ENCODE measurements around the gene PPT2.
"Not testable (repeated sequence)": the region's sequence is repeated elsewhere in the genome, so short reads cannot be mapped to it uniquely, and the experiment has no call there.

Gene PPT2

DNA sequence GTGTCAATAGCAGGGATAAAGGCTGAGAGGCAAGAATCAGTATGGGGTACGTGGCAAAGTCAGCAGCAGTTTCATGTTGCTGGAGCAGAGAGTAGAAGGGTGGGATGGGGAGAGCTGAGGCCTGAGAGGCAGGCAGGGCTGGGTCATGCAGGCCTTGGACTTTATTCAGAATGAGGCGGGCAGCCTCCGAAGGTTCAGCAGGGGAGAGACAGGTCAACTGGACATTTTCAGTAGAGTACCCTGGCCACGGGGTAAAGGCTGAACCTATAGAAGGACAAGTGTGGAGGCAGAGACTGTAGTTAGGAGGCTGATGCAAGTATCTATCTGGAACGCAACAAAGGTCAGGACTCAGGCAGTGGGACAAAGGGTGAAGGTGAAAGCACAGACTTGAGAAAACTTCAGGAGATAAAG is 56.3 kb downstream of the PPT2 start:
- DNase-seq (ENCODE audit: low read depth) = no peak

GRCh38 chr6:32211432-32211831 is 57.5 kb downstream of the PPT2 start:
- not testable (repeated sequence) for DNase-seq (ENCODE audit: low read depth)

DNA sequence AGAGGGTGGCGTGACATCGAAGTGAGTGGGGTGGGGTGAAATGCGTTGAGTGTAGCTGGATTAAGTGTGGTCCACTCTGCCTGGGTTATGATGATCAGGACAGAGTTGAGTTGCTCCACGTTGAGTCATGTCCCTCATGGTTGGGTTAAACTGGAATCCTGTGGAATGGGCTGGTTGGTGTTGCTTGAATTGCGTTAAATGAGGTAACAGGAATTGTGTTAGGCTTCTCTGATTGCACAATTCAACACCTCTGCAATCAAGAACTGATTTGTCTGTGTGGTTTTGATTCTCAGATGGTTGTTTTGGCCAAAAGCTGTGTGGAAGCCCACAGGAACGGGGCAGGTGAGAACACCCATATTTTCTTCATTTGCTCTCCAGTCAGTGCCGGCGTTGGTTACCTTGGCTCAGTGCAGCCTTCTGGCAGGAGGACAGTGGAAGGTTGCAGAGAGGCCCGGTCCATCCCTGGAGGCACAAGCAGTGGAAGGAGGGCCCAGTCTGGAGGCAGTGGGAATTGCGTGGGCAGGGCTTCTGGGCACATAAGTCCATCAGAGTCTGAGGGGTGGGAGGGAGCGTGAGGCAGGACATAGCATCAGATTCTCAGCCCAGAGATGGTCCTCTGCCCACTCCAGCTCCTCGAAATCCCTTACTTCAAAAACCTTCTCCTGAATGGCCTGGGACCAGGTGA is 58.3 kb downstream of the PPT2 start:
- no peak for DNase-seq (ENCODE audit: low read depth)

All from GM04504 (cell line).